Measurements from ENCODE around the gene TNFSF10.

TNFSF10 gene

DNA sequence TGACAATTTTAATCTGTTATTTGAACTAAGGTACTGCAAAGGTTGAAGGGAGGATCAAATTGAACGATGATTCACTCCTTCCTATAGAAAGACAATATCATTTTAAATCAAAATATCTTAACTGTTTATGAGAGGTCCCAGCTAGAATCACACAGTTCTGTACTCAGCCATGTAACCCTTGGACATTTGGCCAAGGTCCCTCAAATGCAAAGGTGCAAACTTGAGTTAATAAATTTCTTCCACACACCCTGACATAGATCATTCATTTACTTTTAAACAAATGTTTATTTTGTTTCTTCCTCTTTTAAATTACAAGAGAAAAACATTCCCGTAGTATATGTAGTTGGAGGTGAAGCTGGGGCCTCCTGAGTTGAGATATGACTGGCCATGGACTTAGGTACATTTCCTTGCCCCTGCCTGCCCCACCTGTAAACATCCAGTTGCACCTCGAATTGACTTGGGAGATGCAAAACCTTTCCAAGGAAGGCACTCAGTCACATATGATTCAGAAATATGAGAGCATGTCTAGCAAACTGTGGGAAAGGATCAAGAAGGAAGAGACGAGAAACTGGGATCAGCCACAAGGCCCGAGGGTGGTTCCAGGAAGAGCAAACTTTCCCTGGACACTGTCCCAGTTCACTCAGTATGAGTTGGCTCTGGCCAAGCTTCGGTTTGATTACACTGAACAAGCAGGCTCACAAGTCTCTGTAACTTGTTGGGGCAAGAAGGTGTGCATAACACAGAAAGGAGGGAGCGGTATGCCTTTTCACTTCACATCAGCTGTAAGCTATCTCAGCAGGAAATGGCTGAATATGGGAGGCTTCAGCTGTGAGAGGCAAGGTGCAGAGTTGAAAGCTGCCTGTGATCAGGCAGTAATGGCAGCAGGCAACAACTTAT, 6.7 kb downstream of the TNFSF10 start:
- no peak for TF ChIP-seq ZFX (IDR thresholded peaks at IDR 0.05; ENCODE audit: borderline replicate concordance)
- TF ChIP-seq, protein P1, sequence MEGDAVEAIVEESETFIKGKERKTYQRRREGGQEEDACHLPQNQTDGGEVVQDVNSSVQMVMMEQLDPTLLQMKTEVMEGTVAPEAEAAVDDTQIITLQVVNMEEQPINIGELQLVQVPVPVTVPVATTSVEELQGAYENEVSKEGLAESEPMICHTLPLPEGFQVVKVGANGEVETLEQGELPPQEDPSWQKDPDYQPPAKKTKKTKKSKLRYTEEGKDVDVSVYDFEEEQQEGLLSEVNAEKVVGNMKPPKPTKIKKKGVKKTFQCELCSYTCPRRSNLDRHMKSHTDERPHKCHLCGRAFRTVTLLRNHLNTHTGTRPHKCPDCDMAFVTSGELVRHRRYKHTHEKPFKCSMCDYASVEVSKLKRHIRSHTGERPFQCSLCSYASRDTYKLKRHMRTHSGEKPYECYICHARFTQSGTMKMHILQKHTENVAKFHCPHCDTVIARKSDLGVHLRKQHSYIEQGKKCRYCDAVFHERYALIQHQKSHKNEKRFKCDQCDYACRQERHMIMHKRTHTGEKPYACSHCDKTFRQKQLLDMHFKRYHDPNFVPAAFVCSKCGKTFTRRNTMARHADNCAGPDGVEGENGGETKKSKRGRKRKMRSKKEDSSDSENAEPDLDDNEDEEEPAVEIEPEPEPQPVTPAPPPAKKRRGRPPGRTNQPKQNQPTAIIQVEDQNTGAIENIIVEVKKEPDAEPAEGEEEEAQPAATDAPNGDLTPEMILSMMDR (IDR thresholded peaks at IDR 0.05) = no peak
- peak overlapping the region; percentile 71 for H3K27ac ChIP-seq

DNA sequence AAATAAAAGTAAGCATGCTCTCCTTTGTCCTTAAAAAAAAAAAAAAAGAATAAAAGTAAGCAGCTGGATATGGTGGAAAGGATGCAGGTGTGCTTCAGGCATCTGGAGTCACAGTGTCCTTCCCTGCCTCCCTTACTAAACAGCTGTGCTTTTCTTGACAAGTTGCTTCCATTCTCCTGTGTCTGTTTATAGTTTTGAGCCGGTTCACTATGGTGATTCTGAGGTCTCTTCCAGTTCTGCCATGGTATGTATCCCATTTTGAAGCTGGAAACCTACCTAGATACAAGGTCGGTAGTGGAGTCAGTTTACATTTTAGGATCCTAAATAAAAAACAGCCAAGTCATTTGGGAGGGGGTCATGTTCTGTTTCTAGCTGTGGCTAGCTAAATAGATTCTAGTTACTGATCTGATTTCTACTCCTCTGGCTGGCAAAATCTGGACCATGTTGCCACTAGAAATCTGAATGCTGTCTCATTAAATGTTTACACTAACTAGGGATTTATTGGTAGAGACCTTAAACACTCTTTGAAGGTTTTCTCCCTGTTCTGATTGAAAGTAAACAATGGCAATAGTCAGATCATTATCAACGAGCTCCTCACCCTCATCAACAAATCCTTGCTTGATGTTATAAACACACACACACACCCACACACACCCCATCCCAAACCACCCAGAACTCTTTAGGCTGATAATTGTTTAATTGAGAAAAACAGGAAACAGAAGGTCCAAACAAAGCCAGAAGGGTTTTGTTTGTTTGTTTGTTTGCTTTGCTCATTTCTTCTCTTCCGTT, 7.9 kb downstream of the TNFSF10 start:
- H3K27ac ChIP-seq = peak overlapping the region; percentile 71; the same call in 1 of the 2 replicates
- TF ChIP-seq, protein P1 (IDR thresholded peaks at IDR 0.05) = no peak
- no peak for TF ChIP-seq ZFX (IDR thresholded peaks at IDR 0.05; ENCODE audit: borderline replicate concordance)

DNA sequence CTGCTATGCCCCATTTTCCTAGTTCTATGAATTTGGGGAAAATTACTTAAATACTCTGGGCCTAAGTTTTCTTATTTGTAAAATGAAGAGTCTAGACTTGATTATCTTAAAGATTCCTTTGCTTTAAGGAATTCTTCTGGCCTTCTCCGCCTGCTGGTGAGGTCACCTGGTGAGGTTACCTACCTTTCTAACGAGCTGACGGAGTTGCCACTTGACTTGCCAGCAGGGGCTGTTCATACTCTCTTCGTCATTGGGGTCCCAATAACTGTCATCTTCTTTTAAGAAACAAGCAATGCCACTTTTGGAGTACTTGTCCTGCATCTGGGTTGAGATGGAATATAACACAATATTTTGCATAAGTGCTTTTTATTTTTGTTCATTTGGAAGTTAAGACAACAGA, 8.6 kb downstream of the TNFSF10 start:
- TF ChIP-seq, protein P1 (IDR thresholded peaks at IDR 0.05) = no peak
- TF ChIP-seq ZFX (IDR thresholded peaks at IDR 0.05; ENCODE audit: borderline replicate concordance) = no peak
- H3K27ac ChIP-seq = no peak overlapping the region

DNA sequence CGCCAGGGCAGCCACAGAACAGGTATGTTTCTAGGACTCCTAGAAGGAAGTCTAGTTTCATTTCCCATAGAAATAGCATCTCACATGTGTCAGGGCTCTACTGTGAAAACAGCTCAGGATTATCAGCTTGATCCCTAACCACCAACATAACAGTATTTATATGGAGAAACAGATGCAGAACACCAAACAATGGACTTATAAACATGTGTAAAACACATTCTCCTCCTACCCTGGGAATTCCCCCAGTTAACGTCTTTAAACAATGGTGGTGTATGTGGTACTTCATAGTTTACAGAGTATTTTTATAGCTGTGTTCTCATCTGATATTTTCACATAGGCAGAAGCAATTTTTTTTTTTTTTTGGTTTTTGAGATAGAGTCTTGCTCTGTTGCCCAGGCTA, 9.7 kb downstream of the TNFSF10 start:
- H3K27ac ChIP-seq = no peak overlapping the region
- TF ChIP-seq ZFX (IDR thresholded peaks at IDR 0.05; ENCODE audit: borderline replicate concordance) = no peak
- TF ChIP-seq, protein P1 (IDR thresholded peaks at IDR 0.05) = no peak

DNA sequence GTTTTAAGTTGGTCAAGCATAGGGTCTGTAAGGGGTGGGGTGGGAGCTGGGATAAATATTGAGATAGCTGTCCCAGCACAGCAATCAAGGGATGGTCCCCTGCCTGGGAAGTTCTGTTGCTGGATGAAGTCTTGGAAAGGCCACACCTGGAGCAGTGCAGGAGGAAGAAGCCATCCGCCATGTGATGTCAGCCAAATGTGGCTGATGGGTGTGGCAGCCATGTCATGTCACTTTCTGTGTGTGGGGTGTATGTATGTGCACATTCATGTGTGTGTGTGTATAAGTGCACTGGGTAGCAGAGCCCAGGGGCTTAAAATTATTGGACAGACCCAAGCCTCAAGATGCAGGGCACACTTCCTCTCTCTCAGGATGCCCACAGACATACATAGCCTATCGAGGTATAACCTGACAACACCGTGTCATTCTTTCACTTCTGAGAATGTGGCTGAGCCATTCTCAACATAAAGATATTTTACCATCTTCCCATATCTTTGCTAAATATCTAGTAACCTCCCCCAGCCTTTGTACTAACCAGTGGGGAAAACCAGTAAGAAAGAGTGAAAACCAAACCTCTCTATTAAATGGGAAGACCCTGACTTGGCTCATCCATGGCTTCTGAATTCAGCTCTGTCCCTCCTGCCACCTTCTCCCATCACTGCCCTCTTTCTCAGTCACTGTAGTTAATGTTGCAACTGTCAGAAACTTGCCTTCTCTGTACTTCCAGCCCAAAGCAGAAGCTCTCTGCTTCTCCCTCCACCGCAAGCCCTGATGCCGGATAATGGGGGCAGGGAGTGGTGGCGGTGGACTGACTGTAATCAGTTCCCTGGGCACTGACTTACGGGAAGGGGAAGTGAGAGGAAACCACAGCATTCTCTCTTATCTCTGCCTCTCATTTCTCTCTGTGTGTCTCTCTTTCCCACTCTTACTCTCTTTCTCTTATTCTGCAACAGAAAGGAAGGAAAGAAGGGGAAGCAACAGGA, 11.2 kb downstream of the TNFSF10 start:
- TF ChIP-seq, protein P1 (IDR thresholded peaks at IDR 0.05) = no peak
- no peak for TF ChIP-seq ZFX (IDR thresholded peaks at IDR 0.05; ENCODE audit: borderline replicate concordance)
- H3K27ac ChIP-seq = no peak overlapping the region

DNA sequence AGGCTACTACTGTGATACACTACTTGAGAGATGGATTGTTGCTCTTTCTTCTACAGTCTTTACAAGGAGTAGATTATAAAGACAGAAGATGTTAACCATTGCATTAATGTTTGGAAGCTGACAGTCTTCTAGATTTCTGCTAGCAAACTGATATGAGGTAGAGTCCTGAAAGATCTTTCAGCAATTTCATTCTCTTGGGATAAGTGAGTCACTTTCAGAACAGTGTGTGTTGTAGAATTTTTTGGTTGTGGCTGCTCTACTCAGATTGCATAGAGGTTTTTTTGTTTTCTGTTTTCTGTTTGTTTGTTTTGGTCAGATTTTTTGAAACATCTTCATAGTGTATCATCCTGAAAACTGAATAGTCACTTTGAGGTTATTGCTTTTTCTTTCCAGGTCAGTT, 17.1 kb downstream of the TNFSF10 start:
- H3K27ac ChIP-seq = no peak overlapping the region
- TF ChIP-seq, protein P1 (IDR thresholded peaks at IDR 0.05) = no peak
- TF ChIP-seq ZFX (IDR thresholded peaks at IDR 0.05; ENCODE audit: borderline replicate concordance) = no peak

Data from 22Rv1 (cell line).